ENCODE data around the gene PKDREJ. TPM values are rescaled to one million over a fixed set of nuclear protein-coding genes. Genes with fewer than 3 reads are reported as not detected.

PKDREJ gene
- total RNA-seq, 1 experiment from 2014 or later = not detected

GRCh38 chr22:46250035-46250782 is 12.9 kb downstream of the PKDREJ start, which contains the start of gene CDPF1:
TSS of gene CDPF1 (minus strand) at chr22:46250293. CDS start at chr22:46248284, 2,009 bp downstream.
- BruUV-seq (replicated peaks) = no TSS peak
- intact Hi-C loops (cut with micrococcal nuclease; ENCODE audit: unreplicated experiment) = no loop called here
- POLR2A ChIA-PET = no interaction called here

DNA sequence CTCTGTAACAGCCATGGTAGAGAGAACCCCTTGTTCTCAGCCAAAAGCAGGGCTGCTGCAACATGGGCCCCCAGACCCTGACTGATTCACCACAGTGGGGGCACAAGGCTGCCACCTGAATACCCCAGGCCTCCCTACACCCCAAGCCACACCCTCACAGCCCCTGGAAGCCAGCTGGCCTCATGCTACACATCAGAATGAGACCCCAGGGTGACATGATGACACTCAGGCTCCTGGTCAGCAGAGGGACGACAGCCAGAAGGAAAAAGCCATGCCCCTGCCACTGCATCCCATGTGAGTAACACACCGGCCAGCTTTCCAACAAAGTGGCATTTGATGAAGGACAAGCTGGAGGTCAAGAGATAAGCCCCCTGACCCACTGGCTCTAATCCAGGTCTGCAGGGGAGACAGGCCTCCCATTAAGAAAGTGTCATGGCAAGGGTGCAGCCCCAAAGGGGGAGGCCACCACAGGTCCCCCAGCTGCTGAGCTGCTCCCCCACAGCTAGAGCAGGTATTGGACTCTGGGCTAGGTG is 15.6 kb downstream of the PKDREJ start:
- H3K36me3 ChIP-seq (ENCODE audit: control insufficient read depth, insufficient read depth, low read length) = no peaks in the 10 kb centered on the region
- no peak overlapping the region for H3K4me3 ChIP-seq (ENCODE audit: low read depth in 2 of 2, low read length in 2 of 2)
- DNase-seq (ENCODE audit: low read depth, low spot score) = no peak
- no peaks in the 10 kb centered on the region for H3K27me3 ChIP-seq (ENCODE audit: control insufficient read depth, insufficient read depth, low read length)
- intact Hi-C loops (cut with micrococcal nuclease; ENCODE audit: unreplicated experiment) (no loop called here), in situ Hi-C loops (cut with HindIII; ENCODE audit: low pct_unique_long_range_greater_than_20kb, low sequenced_read_pairs) (no loop called here)
- ChIA-PET CTCF (no interaction called here), POLR2A (no interaction called here)
- H3K4me1 ChIP-seq (ENCODE audit: control insufficient read depth, insufficient read depth, low read length) = peaks cover 7% of the 10 kb centered on the region; the same call in 1 of the 2 replicates
- ATAC-seq = no peak
- H3K27ac ChIP-seq (ENCODE audit: low read length) = no peak overlapping the region
- no peaks in the 10 kb centered on the region for H3K9me3 ChIP-seq (ENCODE audit: control insufficient read depth, insufficient read depth, low read depth, low read length)
- BruUV-seq (replicated peaks) = no TSS peak
- no peak for TF ChIP-seq SIN3A (IDR thresholded peaks at IDR 0.05; ENCODE audit: borderline replicate concordance, insufficient read depth, low read depth, low read length)
- no peak for TF ChIP-seq CTCF (IDR thresholded peaks at IDR 0.05)
- no peak for TF ChIP-seq REST (IDR thresholded peaks at IDR 0.05; ENCODE audit: insufficient read depth in 1 of 2, low read depth in 2 of 2, low read length in 1 of 2)
- TF ChIP-seq POLR2AphosphoS5 (IDR thresholded peaks at IDR 0.05; ENCODE audit: low read depth, low read length) = no peak

More at GRCh38 chr22:46250035-46250782, 12.9 kb downstream of the PKDREJ start, which contains the start of gene CDPF1:
- CTCF ChIA-PET = no interaction called here
- in situ Hi-C loops (cut with HindIII; ENCODE audit: low pct_unique_long_range_greater_than_20kb, low sequenced_read_pairs) = no loop called here
- Histone ChIP-seq H3K27ac (ENCODE audit: low read length) (peak within 1 kb of the TSS; percentile 78), H3K4me3 (ENCODE audit: low read depth in 2 of 2, low read length in 2 of 2) (peak within 1 kb of the TSS; percentile 68 to 70), H3K4me1 (ENCODE audit: control insufficient read depth, insufficient read depth, low read length) (peaks cover 7% of the 10 kb centered on the region; the same call in 1 of the 2 replicates), H3K9me3 (ENCODE audit: control insufficient read depth, insufficient read depth, low read depth, low read length) (no peaks in the 10 kb centered on the region), H3K27me3 (ENCODE audit: control insufficient read depth, insufficient read depth, low read length) (no peaks in the 10 kb centered on the region), H3K36me3 (ENCODE audit: control insufficient read depth, insufficient read depth, low read length) (no peaks in the 10 kb centered on the region)
- DNase-seq (ENCODE audit: low read depth, low spot score) (no peak), ATAC-seq (peak; percentile 97)
- no peak for TF ChIP-seq TCF7L2 (IDR thresholded peaks at IDR 0.05; ENCODE audit: low read depth, low read length)
- peak in 1 of 2 experiments; percentile 43; a peak in 1 of 4 replicates for TF ChIP-seq REST (IDR thresholded peaks at IDR 0.05; ENCODE audit: insufficient read depth in 1 of 2, low read depth in 2 of 2, low read length in 1 of 2)
- TF ChIP-seq SIN3A (IDR thresholded peaks at IDR 0.05; ENCODE audit: borderline replicate concordance, insufficient read depth, low read depth, low read length) = no peak
- TF ChIP-seq CTCF (IDR thresholded peaks at IDR 0.05) = no peak
- TF ChIP-seq POLR2AphosphoS5 (IDR thresholded peaks at IDR 0.05; ENCODE audit: low read depth, low read length) = peak; percentile 81
